HCT116 (cell line): ENCODE results near the gene DRD2. TPM values are rescaled to one million over a fixed set of nuclear protein-coding genes. Genes with fewer than 3 reads are reported as not detected.
A peak's percentile ranks its signal among the peaks of the same experiment; 100 is the strongest.

Experiments
- ATAC-seq: fragments of 200-7000 bp; cut with Tn5 transposase; 2 replicates; pipeline ENCODE4 v1.9.1; 2020; ENCODE audit warnings: mild to moderate bottlenecking, moderate library complexity
- BruUV-seq: library from RNA; stranded (reverse); fragments of 400-500 nt; replicated peaks from 2 replicates; lab custom pipeline; 2021; lab: Mats Ljungman, UMichigan
- CTCF ChIA-PET: fragments of 300-600 bp; sonication (Branson Sonifier 250); formaldehyde crosslinking; loops from one replicate; lab custom pipeline; 2021; ENCODE audit warnings: antibody characterized with exemption; lab: Charles Lee
- POLR2A ChIA-PET: fragments of 300-600, 350-600 bp; sonication (Branson Sonifier 250); formaldehyde crosslinking; loops from one replicate; lab custom pipeline; 2021; ENCODE audit warnings: antibody characterized with exemption; lab: Charles Lee
- RAD21 ChIA-PET, 2 experiments: fragments of 300-600 bp; sonication (Branson Sonifier 250); formaldehyde crosslinking; loops; one replicate each; lab custom pipeline; 2023; ENCODE audit warnings: low total read pairs in 2 of 2; ENCODE audit not compliant: uncharacterized antibody in 2 of 2, unreplicated experiment in 2 of 2, low non-redundant PET in 1 of 2; lab: Charles Lee
- DNase-seq: peaks from one replicate; pipeline ENCODE4 v3.0.0-alpha.2; 2010; ENCODE audit warnings: low read depth, low spot score
- H2AFZ ChIP-seq: fragments of 200-600 bp; shearing (Covaris generic), sonication (generic); 2 replicates; pipeline ENCODE4 v1.6.1; 2017; ENCODE audit warnings: low read depth, mixed run types, mixed read lengths, antibody characterized with exemption, low read length; ENCODE audit not compliant: poor library complexity, severe bottlenecking
- H3K27ac ChIP-seq: 2 replicates; pipeline ENCODE4 v1.5.1; 2012; ENCODE audit warnings: low read depth, low read length
- H3K27me3 ChIP-seq: fragments of 200-600 bp; sonication (generic); 2 replicates; pipeline ENCODE4 v1.6.1; 2016; ENCODE audit warnings: mixed run types, low read length, mixed read lengths; ENCODE audit not compliant: insufficient read depth
- H3K36me3 ChIP-seq, 2 experiments: fragments of 200-500 bp in 1 of 2; fragments of 200-600 bp in 1 of 2; sonication (Bioruptor generic) in 1 of 2; sonication (generic) in 1 of 2; 2 replicates each; pipeline versions ENCODE4 v1.5.1 to v1.6.1; 2014 to 2016; ENCODE audit warnings: low read length in 2 of 2, inconsistent platforms in 1 of 2, mixed read lengths in 1 of 2, mixed run types in 1 of 2; ENCODE audit not compliant: insufficient read depth in 2 of 2, control insufficient read depth in 1 of 2
- H3K4me1 ChIP-seq, 2 experiments: fragments of 200-600 bp in 1 of 2; sonication (generic) in 1 of 2; 2 replicates each; pipeline versions ENCODE4 v1.5.1 to v1.6.1; 2012 to 2017; ENCODE audit warnings: low read length in 2 of 2, inconsistent platforms in 1 of 2, mild to moderate bottlenecking in 1 of 2, mixed read lengths in 1 of 2, mixed run types in 1 of 2, moderate library complexity in 1 of 2; ENCODE audit not compliant: insufficient read depth in 2 of 2, control insufficient read depth in 1 of 2
- H3K4me2 ChIP-seq: fragments of 200-600 bp; sonication (generic); 2 replicates; pipeline ENCODE4 v1.6.1; 2017; ENCODE audit warnings: mixed run types, low read length, mixed read lengths
- H3K4me3 ChIP-seq, 2 experiments: fragments of 200-600 bp in 1 of 2; sonication (generic) in 1 of 2; replicated peaks in 1 of 2; 2 replicates each; pipeline ENCODE4 v1.5.1; 2011 to 2016; ENCODE audit warnings: low read length in 2 of 2, control low read depth in 1 of 2, low read depth in 1 of 2, mild to moderate bottlenecking in 1 of 2, mixed read lengths in 1 of 2, mixed run types in 1 of 2
- H3K79me2 ChIP-seq: fragments of 200-600 bp; sonication (generic); 2 replicates; pipeline ENCODE4 v1.6.1; 2017; ENCODE audit warnings: mild to moderate bottlenecking, mixed run types, low read length, moderate library complexity, mixed read lengths; ENCODE audit not compliant: insufficient read depth
- H3K9ac ChIP-seq: fragments of 200-600 bp; sonication (generic); 2 replicates; pipeline ENCODE4 v1.6.1; 2016; ENCODE audit warnings: low read length, mixed read lengths
- H3K9me2 ChIP-seq: fragments of 200-600 bp; sonication (generic), shearing (Covaris generic); 2 replicates; pipeline ENCODE4 v1.6.1; 2017; ENCODE audit warnings: mixed run types, mild to moderate bottlenecking, moderate library complexity; ENCODE audit not compliant: insufficient read depth
- H3K9me3 ChIP-seq, 2 experiments: fragments of 200-500 bp in 1 of 2; fragments of 200-600 bp in 1 of 2; sonication (Bioruptor generic) in 1 of 2; sonication (generic) in 1 of 2; 2 replicates each; pipeline ENCODE4 v1.6.1; 2014 to 2017; ENCODE audit warnings: low read length in 2 of 2, mixed read lengths in 2 of 2, inconsistent platforms in 1 of 2, low read depth in 1 of 2, mild to moderate bottlenecking in 1 of 2, mixed run types in 1 of 2, moderate library complexity in 1 of 2; ENCODE audit not compliant: control insufficient read depth in 1 of 2, insufficient read depth in 1 of 2
- H4K20me1 ChIP-seq: fragments of 200-600 bp; sonication (generic), shearing (Covaris generic); 2 replicates; pipeline ENCODE4 v1.6.1; 2017; ENCODE audit warnings: mixed run types, mild to moderate bottlenecking, moderate library complexity; ENCODE audit not compliant: insufficient read depth
- ATF3 ChIP-seq: IDR thresholded peaks from 2 replicates; pipeline ENCODE4 v1.6.1; 2012
- CBX3 ChIP-seq: IDR thresholded peaks from 2 replicates; pipeline ENCODE4 v1.6.1; 2012; ENCODE audit warnings: low read depth
- CEBPB ChIP-seq: IDR thresholded peaks from 2 replicates; pipeline ENCODE4 v1.6.1; 2012; ENCODE audit warnings: low read depth
- EGR1 ChIP-seq: IDR thresholded peaks from 2 replicates; pipeline ENCODE4 v1.6.1; 2012; ENCODE audit warnings: low read depth
- EZH2phosphoT487 ChIP-seq: fragments of 200-600 bp; IDR thresholded peaks from 2 replicates; pipeline ENCODE4 v1.6.1; 2018; ENCODE audit warnings: antibody characterized with exemption, borderline replicate concordance
- FOSL1 ChIP-seq: IDR thresholded peaks from 2 replicates; pipeline ENCODE4 v1.6.1; 2012; ENCODE audit warnings: low read depth
- POLR2A ChIP-seq: IDR thresholded peaks from 2 replicates; pipeline ENCODE4 v1.7.0; 2011; ENCODE audit warnings: borderline replicate concordance; ENCODE audit not compliant: insufficient read depth, insufficient read length; ENCODE audit errors: extremely low read depth
- POLR2AphosphoS5 ChIP-seq: IDR thresholded peaks from 2 replicates; pipeline ENCODE4 v1.6.1; 2011; ENCODE audit warnings: mild to moderate bottlenecking, low read depth, low read length, moderate library complexity
- RAD21 ChIP-seq: IDR thresholded peaks from 2 replicates; pipeline ENCODE4 v1.6.1; 2012; ENCODE audit warnings: low read depth, mild to moderate bottlenecking
- SIN3A ChIP-seq: IDR thresholded peaks from 2 replicates; pipeline ENCODE4 v1.6.1; 2012; ENCODE audit warnings: low read depth
- SRF ChIP-seq: IDR thresholded peaks from 2 replicates; pipeline ENCODE4 v1.6.1; 2012; ENCODE audit warnings: low read depth
- TCF7L2 ChIP-seq: IDR thresholded peaks from 2 replicates; pipeline ENCODE4 v1.7.0; 2011; ENCODE audit warnings: borderline replicate concordance, inconsistent platforms; ENCODE audit not compliant: insufficient read depth, insufficient read length; ENCODE audit errors: extremely low read depth
- YY1 ChIP-seq: IDR thresholded peaks from 2 replicates; pipeline ENCODE4 v1.6.1; 2011; ENCODE audit warnings: low read length, low read depth, moderate library complexity, mild to moderate bottlenecking; ENCODE audit not compliant: insufficient replicate concordance; ENCODE audit errors: extremely low read depth
- ZBTB33 ChIP-seq: IDR thresholded peaks from 2 replicates; pipeline ENCODE4 v1.6.1; 2011; ENCODE audit warnings: mild to moderate bottlenecking, low read length, moderate library complexity; ENCODE audit not compliant: insufficient replicate concordance; ENCODE audit errors: extremely low read depth
- intact Hi-C: fragments of 100-400 bp; cut with micrococcal nuclease; formaldehyde crosslinking; loops from 2 replicates; pipeline ENCODE4 v1.10.0; 2022
- total RNA-seq: library from RNA; stranded (reverse); gene quantifications from one replicate; pipeline ENCODE4 v1.2.1, GENCODE V29; 2021; ENCODE audit not compliant: unreplicated experiment

The DRD2 gene
- total RNA-seq, 1 experiment from 2014 or later, result not detected

GRCh38 chr11:113387605-113388211, 87.5 kb downstream of the DRD2 start, which contains the start of gene ANKK1 (continued):
- TF ChIP-seq RAD21 (peak; percentile 50), CEBPB (no peak), TCF7L2 (no peak), SIN3A (no peak), FOSL1 (no peak), POLR2AphosphoS5 (no peak), POLR2A (no peak)

DNA sequence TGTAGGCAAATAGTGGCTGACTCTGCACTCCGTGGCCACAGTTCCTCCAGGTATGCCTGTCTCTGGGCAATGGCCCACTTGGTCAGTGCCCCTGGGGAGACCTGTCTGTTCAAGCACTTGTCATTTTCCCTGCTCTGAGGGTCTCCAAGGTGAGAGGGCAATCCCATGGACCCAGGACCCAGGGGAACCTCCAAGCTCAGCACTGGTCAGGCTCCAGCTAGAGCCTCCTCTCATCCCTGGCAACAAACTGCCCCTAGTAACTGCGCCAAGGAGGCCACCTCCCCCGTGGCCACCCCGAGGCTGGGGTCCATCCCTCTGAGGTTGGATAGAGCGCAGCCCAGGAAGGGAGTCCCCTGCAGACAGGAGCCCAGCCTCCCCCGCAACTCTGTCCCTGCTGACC, 88.3 kb downstream of the DRD2 start:
- Histone ChIP-seq H3K9me2 (no peaks in the 10 kb centered on the region), H3K36me3 (no peaks in the 10 kb centered on the region), H3K9ac (no peak overlapping the region), H4K20me1 (no peaks in the 10 kb centered on the region), H3K4me1 (peaks cover 2 to 10% of the 10 kb centered on the region in 2 experiments; a peak in 1 of 4 replicates), H3K9me3 (no peaks in the 10 kb centered on the region), H3K4me2 (no peak overlapping the region), H3K27ac (no peak overlapping the region), H2AFZ (no peak overlapping the region), H3K4me3 (no peak overlapping the region), H3K27me3 (no peaks in the 10 kb centered on the region), H3K79me2 (no peaks in the 10 kb centered on the region)
- TF ChIP-seq EZH2phosphoT487, result no peak
- ChIA-PET CTCF (no interaction called here), POLR2A (no interaction called here), RAD21 (no interaction called here)
- no peak for ATAC-seq
- intact Hi-C loops, result no loop called here
- no peak for DNase-seq
- no TSS peak for BruUV-seq

DNA sequence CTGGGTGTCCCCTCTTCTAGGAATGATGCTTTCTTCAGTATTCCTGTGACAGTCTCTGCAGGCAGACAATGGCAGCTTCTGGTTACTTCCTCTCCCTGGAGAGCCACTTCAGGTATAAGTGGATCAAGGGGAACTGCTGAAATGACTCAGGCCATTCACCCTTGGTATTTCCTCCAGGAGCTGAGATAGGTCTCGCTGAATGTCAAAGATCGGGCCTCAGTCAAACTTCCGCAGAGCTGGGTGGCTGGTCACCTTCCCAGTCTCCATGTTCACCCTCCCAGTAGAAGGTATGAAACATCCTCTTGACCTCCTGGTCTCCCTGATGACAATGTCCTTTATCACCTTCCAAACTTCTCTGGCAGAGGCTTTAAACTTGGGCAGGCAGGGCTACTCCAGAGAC, 89.4 kb downstream of the DRD2 start:
- POLR2A ChIA-PET, result no interaction called here
- Histone ChIP-seq H3K9me3 (no peaks in the 10 kb centered on the region), H3K36me3 (no peaks in the 10 kb centered on the region), H2AFZ (no peak overlapping the region), H3K9me2 (no peaks in the 10 kb centered on the region), H3K4me1 (peaks cover 2 to 10% of the 10 kb centered on the region in 2 experiments; a peak in 1 of 4 replicates), H3K4me2 (no peak overlapping the region), H3K27me3 (no peaks in the 10 kb centered on the region), H3K79me2 (no peaks in the 10 kb centered on the region), H3K9ac (no peak overlapping the region), H3K4me3 (no peak overlapping the region), H3K27ac (no peak overlapping the region), H4K20me1 (no peaks in the 10 kb centered on the region)
- TF ChIP-seq TCF7L2 (no peak), ZBTB33 (no peak), CBX3 (no peak), EGR1 (no peak), YY1 (no peak), SRF (no peak), ATF3 (no peak), POLR2A (no peak)
- ATAC-seq, result no peak
- CTCF ChIA-PET, result no interaction called here
- RAD21 ChIA-PET, result no interaction called here
- intact Hi-C loops, result no loop called here
- no TSS peak for BruUV-seq
- no peak for DNase-seq
